GM12801 (cell line): ENCODE data around the gene ANKRD60.

Experiments
- CTCF ChIP-seq: IDR thresholded peaks from one replicate; pipeline ENCODE4 v1.5.1; 2011; ENCODE audit warnings: control low read depth; ENCODE audit not compliant: insufficient read length; ENCODE audit errors: extremely low read depth

ANKRD60 gene

DNA sequence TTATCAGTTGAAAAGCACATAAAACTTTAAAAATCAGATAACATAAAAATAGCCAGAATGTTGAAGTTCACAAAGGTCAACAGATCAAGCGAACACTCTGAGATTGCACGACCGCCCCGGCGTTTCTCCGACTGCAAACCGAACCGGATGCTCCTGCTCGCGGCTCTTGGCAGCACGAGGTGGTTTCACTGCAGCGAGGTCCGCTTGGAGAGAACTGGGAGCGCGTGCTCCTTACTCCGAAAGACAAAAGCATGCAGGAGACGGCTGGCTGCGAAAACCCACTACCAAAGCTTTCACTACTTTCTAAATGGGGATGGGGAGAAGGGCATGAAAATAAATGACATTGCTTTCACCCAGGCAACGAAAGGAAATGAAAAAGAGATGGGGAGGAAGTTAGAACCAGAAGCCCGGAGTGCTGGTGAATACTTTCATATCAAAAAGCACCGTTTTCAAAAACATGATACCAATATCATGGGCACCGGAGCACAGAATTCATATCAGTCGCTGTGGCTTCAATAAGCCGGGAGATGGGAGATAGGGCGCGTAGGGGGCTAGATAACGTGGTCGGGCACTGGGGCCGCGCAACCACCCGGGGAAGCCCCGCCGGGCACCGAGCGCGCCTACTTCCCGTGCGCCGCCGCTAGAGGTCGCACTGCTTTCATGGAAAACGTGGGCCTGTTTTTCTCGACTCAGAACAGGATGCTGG is 8.3 kb upstream of the ANKRD60 start:
- TF ChIP-seq CTCF = no peak

DNA sequence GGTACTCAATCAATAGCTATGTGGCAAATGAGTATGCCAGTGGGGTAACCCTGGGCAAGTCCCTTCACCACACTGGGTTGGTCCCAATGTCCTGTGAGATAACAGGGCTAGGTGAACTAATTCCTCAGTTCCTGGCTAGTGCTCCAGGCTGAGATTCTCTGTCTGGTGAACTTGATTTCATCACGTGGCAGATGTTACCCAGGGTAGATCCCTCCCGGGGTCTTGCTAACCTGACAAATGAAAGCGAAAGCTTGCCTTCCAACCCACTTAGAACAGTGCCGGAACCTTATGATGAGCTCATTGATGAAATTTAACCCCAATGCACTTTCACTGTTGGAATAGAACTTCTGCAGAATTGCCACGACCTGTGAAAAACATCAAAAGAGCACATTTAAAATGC is 6.6 kb upstream of the ANKRD60 start:
- TF ChIP-seq CTCF = no peak

GRCh38 chr20:58233881-58234528 is 5.6 kb upstream of the ANKRD60 start:
- no peak for TF ChIP-seq CTCF

GRCh38 chr20:58233393-58233792 is 4.9 kb upstream of the ANKRD60 start:
- TF ChIP-seq CTCF = no peak

DNA sequence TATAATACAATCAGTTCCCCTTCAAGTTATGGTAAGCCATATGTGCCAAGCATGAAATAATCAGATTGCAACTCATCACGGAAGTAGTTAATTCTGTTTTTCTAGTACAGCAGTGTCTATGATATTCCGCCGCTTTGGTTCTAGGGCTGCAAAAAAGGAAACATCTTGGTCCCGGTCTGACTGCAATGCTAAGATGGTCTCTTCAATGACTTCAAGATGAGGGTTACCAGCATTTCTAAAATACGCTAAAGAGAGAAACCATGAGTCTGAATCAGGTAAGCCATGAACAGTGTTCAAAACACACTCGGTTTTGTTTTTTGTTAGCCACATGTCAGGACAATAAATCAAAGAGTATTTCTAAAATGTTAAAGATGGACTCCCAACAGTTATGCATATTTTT is 3.2 kb upstream of the ANKRD60 start:
- no peak for TF ChIP-seq CTCF

GRCh38 chr20:58229198-58229798 is 845 bp upstream of the ANKRD60 start:
- no peak for TF ChIP-seq CTCF

DNA sequence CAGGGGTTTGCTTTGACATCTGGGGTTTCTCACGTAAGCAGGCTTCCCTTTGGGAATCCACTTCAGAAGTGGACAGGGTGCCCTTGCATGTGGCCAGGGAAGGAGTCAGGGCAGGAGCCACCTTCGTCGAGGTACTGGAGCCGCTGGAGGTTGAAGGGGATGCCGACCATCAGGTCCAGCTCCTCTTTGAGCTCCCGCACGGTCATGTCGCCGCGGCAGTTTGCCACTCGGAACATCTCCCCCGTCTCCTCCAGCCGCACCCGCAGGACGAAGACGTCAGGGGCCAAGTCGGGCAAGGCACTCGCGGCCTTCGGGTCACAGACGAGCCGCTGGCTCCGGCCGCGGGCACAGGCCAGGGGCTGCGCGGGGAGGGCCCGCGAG is 360 bp downstream of the ANKRD60 start:
- no peak for TF ChIP-seq CTCF
